ENCODE data around the gene ACP4.

DNA sequence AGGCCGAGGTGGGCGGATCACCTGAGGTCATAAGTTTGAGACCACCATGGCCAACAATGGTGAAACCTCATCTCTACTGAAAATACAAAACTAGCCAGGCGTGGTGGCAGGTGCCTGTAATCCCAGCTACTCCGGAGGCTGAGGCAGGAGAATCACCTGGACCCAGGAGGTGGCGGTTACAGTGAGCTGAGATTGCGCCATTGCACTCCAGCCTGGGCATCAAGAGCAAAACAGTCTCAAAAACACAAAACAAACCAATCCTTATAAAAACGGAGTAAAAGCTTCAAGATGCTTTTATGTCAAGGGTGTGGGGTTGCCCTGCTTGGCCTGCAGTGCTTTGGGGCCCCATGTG is 7.2 kb downstream of the ACP4 start:
- TF ChIP-seq POLR2A (IDR thresholded peaks at IDR 0.05), result no peak
- TF ChIP-seq, protein P1, sequence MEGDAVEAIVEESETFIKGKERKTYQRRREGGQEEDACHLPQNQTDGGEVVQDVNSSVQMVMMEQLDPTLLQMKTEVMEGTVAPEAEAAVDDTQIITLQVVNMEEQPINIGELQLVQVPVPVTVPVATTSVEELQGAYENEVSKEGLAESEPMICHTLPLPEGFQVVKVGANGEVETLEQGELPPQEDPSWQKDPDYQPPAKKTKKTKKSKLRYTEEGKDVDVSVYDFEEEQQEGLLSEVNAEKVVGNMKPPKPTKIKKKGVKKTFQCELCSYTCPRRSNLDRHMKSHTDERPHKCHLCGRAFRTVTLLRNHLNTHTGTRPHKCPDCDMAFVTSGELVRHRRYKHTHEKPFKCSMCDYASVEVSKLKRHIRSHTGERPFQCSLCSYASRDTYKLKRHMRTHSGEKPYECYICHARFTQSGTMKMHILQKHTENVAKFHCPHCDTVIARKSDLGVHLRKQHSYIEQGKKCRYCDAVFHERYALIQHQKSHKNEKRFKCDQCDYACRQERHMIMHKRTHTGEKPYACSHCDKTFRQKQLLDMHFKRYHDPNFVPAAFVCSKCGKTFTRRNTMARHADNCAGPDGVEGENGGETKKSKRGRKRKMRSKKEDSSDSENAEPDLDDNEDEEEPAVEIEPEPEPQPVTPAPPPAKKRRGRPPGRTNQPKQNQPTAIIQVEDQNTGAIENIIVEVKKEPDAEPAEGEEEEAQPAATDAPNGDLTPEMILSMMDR (IDR thresholded peaks at IDR 0.05), result no peak

Data from testis (tissue), 2 donors.